ENCODE measurements around the gene KIAA0319L.

The KIAA0319L gene

DNA sequence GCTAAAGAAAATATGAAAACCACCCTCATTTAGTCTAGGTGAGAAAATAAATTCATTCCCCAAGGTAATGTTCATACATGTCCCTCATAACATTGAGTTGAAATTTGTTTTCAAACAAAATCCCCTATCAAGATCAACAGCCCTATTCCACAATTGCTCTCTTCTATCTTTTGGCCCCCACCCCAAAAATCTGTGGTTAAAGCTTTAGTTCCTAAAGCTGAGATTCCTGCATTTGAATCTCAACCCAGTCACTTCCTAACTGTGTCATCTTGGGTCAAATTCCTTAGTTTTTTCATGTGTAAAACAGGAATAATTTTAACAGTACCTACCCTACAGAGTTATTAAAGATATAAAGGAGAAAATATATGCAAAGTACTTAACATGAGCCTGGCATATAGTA lies 22.0 kb downstream of the KIAA0319L start:
- no peak for DNase-seq

- DNase-seq: no peak
These were observed 23.6 kb downstream of the KIAA0319L start for GRCh38 chr1:35533586-35533985.

GRCh38 chr1:35532497-35533223 lies 24.5 kb downstream of the KIAA0319L start:
- DNase-seq: no peak

DNA sequence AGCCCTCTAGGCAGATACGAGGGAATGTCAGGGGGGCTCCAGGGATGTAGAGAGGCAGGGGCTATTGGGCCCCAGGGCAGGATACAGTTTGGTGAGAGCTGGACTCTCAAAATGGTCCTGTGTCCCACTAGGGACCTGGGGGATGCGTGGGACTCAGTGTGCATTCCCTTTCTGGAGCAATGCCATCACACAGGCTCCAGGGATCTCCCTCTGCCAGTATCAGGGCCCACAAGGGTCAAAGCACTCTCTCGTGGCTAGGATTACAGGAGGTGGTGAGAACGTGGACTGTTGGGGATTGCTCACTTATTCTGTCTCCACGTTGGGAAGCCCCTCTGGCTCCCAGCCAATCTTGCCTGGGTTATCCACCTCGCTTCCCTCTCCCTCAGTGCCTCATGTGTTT lies 25.8 kb downstream of the KIAA0319L start:
- no peak for DNase-seq

GRCh38 chr1:35530946-35531345 lies 26.3 kb downstream of the KIAA0319L start:
- no peak for DNase-seq

GRCh38 chr1:35530168-35530567 lies 27.0 kb downstream of the KIAA0319L start:
- no peak for DNase-seq

GRCh38 chr1:35524106-35524505 lies 33.1 kb downstream of the KIAA0319L start:
- no peak for DNase-seq

- no peak for DNase-seq
These were observed 37.8 kb downstream of the KIAA0319L start for GRCh38 chr1:35519432-35519831.

DNA sequence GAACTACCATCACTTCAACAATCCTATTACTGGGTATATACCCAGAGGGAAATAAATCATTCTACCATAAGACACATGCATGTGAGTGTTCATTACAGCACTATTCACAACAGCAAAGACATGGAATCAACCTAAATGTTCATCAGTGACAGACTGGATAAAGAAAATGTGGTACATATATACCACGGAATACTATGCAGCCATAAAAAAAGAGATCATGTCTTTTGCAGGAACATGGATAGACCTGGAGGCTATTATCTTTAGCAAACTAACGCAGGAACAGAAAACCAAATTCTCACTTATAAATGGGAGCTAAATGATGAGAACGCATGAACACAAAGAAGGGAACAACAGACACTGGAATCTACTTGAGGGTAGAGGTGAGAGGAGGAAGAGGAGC lies 39.0 kb downstream of the KIAA0319L start:
- DNase-seq: no peak

DNA sequence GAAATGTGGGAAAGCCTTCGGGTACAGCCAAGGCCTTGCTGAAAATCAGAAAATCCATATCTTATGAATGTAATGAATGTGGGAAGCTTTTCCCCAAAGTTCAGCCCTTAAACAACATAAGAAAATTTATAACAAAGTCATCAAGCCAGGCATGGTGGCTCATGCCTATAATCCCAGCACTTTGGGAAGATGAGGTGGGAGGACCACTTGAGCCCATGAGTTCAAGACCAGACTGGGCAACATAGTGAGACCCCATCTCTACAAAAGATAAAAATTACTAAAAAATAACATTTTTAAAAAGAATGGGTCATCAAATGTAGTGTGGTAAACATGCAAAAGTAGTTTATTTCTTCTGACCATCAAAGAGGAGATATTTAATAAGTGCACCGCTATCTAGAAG lies 45.9 kb downstream of the KIAA0319L start:
- no peak for DNase-seq

GRCh38 chr1:35509558-35509957 lies 47.6 kb downstream of the KIAA0319L start:
- no peak for DNase-seq

GRCh38 chr1:35507947-35508346 lies 49.3 kb downstream of the KIAA0319L start:
- no peak for DNase-seq

GRCh38 chr1:35506960-35507912 lies 50.0 kb downstream of the KIAA0319L start:
- DNase-seq: no peak

DNA sequence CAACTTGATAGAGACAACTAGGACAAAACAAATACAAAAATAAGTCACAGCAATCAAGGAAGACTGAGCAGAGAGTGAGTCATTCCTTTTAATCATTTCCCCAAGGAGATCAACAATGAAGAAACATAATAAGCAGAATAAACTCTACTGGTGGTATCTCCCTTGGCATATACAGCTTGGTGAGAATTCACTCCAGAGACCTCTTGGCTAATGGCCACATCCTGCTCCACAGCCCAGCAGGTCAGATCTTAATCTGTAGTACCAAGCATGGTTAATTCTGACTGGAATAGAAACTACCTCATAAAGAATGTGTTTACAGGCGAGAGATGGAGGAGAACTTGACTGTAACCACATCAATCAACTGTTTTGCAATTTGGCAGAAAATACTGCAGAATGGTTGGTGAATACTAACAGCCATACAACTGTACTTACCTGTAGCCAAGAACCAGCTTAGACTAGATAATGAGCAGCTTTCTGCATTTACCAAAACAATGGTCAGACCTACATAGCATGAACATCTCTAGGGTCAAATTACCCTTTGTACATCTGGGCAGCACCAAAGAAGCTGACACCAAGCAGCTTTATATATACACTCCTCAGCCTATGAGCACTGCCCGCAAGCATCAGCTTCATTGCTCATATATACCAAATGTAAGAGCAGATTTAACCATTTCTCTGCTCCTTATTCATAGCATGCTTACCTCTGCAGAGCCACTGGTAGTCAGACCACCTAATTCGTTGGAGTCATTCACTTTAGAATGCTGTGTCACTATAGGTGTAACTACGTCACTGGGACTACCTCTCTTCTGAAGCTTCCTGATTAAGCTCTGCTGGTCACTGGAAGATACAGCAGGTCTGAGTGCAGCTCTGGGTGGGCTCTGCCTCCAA lies 51.0 kb downstream of the KIAA0319L start:
- DNase-seq: no peak

DNA sequence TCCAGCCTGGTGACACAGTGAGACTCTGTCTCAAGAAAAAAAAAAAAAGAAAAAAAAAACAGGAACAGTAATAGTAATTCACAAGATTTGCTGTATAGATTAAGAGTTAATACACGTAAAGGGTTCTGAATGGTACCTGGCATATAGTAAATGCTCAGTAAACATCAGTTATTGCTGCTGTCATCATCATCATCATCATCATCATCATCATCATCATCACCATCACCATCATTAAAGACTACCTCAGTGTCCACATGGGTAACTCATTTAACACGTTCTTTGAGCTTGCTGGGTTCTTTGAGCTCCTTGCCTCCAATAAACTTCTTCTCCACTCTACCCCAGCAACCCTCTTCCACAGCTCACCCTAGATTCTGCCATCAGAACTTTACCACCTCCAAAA lies 55.0 kb downstream of the KIAA0319L start:
- no peak for DNase-seq

GRCh38 chr1:35500439-35500838 lies 56.8 kb downstream of the KIAA0319L start:
- DNase-seq: no peak

GRCh38 chr1:35499652-35500176 lies 57.5 kb downstream of the KIAA0319L start:
- no peak for DNase-seq

DNA sequence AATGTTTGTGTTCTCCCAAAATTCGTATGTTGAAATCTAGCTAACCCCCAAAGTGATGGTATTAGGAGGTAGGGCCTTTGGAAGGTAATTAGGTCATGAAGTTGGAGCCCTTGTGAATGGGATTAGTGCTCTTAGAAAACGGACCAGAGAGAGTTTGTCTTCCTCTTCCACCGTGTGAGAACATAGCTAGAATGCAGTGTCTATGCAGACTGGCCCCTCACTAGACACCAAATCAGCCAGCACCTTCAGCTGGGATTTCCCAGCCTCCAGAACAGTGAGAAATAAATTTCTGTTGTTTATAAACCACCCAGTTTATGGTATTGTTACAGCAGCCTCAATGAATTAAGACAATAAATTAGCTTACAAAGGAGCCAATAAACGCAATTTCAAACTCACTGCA lies 58.0 kb downstream of the KIAA0319L start:
- DNase-seq: no peak

DNA sequence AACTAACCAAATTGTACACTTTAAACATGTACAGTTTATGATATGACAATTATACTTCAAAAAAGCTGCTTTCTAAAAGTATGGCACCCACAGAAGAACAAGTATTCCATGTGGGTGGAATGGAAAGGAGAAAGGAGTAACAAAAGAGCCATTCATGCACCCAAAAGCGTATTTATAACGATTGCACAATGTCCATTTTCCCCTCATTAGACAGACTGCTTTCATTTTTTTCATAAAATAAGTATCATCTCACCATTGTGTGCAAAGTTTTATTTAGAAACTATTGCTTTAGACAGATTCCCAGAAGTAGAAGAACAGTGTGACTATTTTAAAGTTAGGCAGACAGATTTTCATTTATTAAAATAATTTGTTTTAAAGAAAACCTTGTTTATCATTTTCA lies 59.6 kb downstream of the KIAA0319L start:
- DNase-seq: no peak

GRCh38 chr1:35490250-35490649 lies 67.0 kb downstream of the KIAA0319L start:
- no peak for DNase-seq

DNA sequence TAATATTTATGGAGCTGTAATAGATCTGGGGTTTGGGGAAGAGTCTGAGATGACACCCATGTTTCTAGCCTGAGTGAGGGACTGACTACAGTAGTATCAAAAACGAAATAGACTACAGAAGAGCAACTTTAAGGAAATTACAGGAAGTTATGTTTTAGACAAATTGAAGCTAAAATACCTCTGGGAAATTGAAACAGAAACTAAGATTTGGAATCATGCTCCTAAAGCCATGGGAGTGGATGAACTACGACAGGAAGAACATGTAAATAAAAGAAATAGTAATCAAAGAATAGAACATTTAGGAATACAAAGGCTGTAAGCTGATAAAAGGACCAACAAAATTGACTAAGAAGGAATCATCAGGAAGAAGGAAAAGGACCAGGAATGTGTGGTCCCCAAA lies 68.9 kb downstream of the KIAA0319L start:
- DNase-seq: no peak

DNA sequence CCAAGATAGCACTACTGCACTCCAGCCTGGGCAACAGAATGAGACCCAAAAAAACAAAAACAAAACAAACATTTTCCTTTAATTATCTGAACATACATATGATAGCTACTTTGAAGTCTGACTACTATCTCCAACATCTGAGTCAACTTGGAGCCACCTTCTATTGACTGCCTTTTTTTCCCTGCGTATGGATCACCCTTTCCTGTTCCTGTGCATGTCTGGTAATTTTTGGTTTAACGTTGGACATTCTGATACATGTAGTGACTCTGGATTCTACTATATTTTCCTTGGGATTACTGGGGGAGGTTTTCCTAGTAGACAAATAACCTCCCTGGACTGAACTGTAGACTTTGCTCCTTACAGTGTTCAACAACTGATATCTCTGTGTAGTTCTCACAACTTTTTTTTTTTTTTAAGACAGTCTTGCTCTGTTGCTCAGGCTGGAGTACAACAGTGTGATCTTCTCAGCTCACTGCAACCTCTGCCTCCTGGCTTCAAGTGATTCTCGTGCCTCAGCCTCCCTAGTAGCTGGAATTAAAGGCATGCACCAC lies 70.3 kb downstream of the KIAA0319L start:
- DNase-seq: no peak

Measured in activated gamma-delta T cell (primary cell).